ENCODE results near the gene SLC41A1. TPM values are rescaled to one million over a fixed set of nuclear protein-coding genes. Genes with fewer than 3 reads are reported as not detected.

Gene SLC41A1
- polyA plus RNA-seq, 1 of the 3 experiments (the other 2 are of a cell fraction) = 18.3 TPM

- TF ChIP-seq PBX3 (IDR thresholded peaks at IDR 0.05) = no peak
- TF ChIP-seq IRF3 (IDR thresholded peaks at IDR 0.05; ENCODE audit: low read depth, low read length) = no peak
Observed at GRCh38 chr1:205842229-205842628, 29.2 kb upstream of the SLC41A1 start (continued).

- H3K27ac ChIP-seq (ENCODE audit: low read depth in 2 of 2, low read length in 1 of 2) = no peak overlapping the region
- no peaks in the 10 kb centered on the region for H3K9me3 ChIP-seq
- TF ChIP-seq FOXJ3 (CRISPR knock-in tag; IDR thresholded peaks at IDR 0.05) = no peak
- TF ChIP-seq REST (IDR thresholded peaks at IDR 0.05; ENCODE audit: low read depth, low read length) = no peak
- TF ChIP-seq TEAD4 (IDR thresholded peaks at IDR 0.05; ENCODE audit: borderline replicate concordance, insufficient read depth) = no peak
- no peak for TF ChIP-seq RCOR1 (IDR thresholded peaks at IDR 0.05; ENCODE audit: low read length)
- no peak overlapping the region for H2AFZ ChIP-seq (ENCODE audit: low read depth)
- CTCF ChIA-PET = interaction anchor here (0.7 to 1.8 kb wide), 3 partner anchors 12 to 48 kb away, joined by 3 to 4 read pairs (median 4); no protein-coding TSS in a partner anchor
- no peak overlapping the region for H3K9ac ChIP-seq
- H3K4me3 ChIP-seq (ENCODE audit: low read depth in 2 of 2, low read length in 1 of 2) = no peak overlapping the region
- no peak for DNase-seq
- H3K4me2 ChIP-seq = no peak overlapping the region
- no peaks in the 10 kb centered on the region for H3K79me2 ChIP-seq (ENCODE audit: insufficient read depth)
- no peaks in the 10 kb centered on the region for H3K9me2 ChIP-seq
- H3K4me1 ChIP-seq (ENCODE audit: control insufficient read depth in 1 of 2, insufficient read depth in 2 of 2, low read depth in 1 of 2, low read length in 1 of 2) = peaks cover 0 to 12% of the 10 kb centered on the region in 2 experiments; a peak in 1 of 4 replicates
- 65% methylated on average over 4 of the region's 4 CpGs for WGBS (ENCODE audit: low lambda C conversion rate)
- POLR2A ChIA-PET = no interaction called here
- no peaks in the 10 kb centered on the region for H3K27me3 ChIP-seq (ENCODE audit: insufficient read depth)
- no peaks in the 10 kb centered on the region for H3K36me3 ChIP-seq (replicated peaks in 1 of 2; ENCODE audit: control insufficient read depth in 1 of 2, insufficient read depth in 2 of 2, low read length in 1 of 2)
- H4K20me1 ChIP-seq (ENCODE audit: insufficient read depth) = no peaks in the 10 kb centered on the region
- no peaks in the 10 kb centered on the region for H3F3A ChIP-seq (replicated peaks; ENCODE audit: insufficient read depth)
Observed at GRCh38 chr1:205840146-205840923, 27.3 kb upstream of the SLC41A1 start.

Data from SK-N-SH (cell line).